Endothelial cell of umbilical vein (primary cell): Measurements from ENCODE around the gene PIM3. TPM values are rescaled to one million over a fixed set of nuclear protein-coding genes. Genes with fewer than 3 reads are reported as not detected.

Experiments used
- BruUV-seq: library from RNA; stranded (reverse); fragments of 400-500 nt; replicated peaks from 2 replicates; lab custom pipeline; 2021; lab: Mats Ljungman, UMichigan
- CTCF ChIA-PET: fragments of 300-600, 350-600 bp; sonication (Branson Sonifier 250); formaldehyde crosslinking; loops from one replicate; lab custom pipeline; 2021; ENCODE audit warnings: antibody characterized with exemption, inconsistent platforms; lab: Charles Lee
- POLR2A ChIA-PET: fragments of 300-600, 350-600 bp; sonication (Branson Sonifier 250); formaldehyde crosslinking; loops from one replicate; lab custom pipeline; 2021; ENCODE audit warnings: antibody characterized with exemption, inconsistent platforms; lab: Charles Lee
- DNase-seq: peaks from one replicate; pipeline ENCODE4 v3.0.0-alpha.2; 2011; ENCODE audit warnings: low read depth, low spot score
- FAIRE-seq: peaks from 2 replicates; lab custom pipeline; 2011; peaks lifted over from hg19 to GRCh38; lab: Jason Lieb, UNC
- H2AFZ ChIP-seq: 2 replicates; pipeline ENCODE4 v1.6.0; 2012; ENCODE audit warnings: low read depth, low read length, control low read depth, inconsistent platforms
- H3K27ac ChIP-seq: 2 replicates; pipeline ENCODE4 v1.5.1; 2011; ENCODE audit warnings: low read depth, mild to moderate bottlenecking, control low read depth, low read length, moderate library complexity; ENCODE audit not compliant: insufficient read depth
- H3K27me3 ChIP-seq, 2 experiments: 2 replicates each; pipeline versions ENCODE4 v1.6.0 to v1.6.1; 2011; ENCODE audit warnings: low read length in 2 of 2, mixed read lengths in 1 of 2; ENCODE audit not compliant: control insufficient read depth in 2 of 2, insufficient read depth in 2 of 2
- H3K36me3 ChIP-seq, 2 experiments: 2 replicates in 1 of 2; 3 replicates in 1 of 2; pipeline ENCODE4 v1.5.1; 2011; ENCODE audit warnings: low read length in 2 of 2, mild to moderate bottlenecking in 1 of 2, moderate library complexity in 1 of 2; ENCODE audit not compliant: control insufficient read depth in 2 of 2, insufficient read depth in 2 of 2; ENCODE audit errors: extremely low read depth in 1 of 2
- H3K4me1 ChIP-seq: 3 replicates; pipeline ENCODE4 v1.5.1; 2011; ENCODE audit warnings: mild to moderate bottlenecking, low read length; ENCODE audit not compliant: control insufficient read depth, insufficient read depth; ENCODE audit errors: extremely low read depth
- H3K4me2 ChIP-seq: 2 replicates; pipeline ENCODE4 v1.6.1; 2011; ENCODE audit warnings: low read length, control low read depth, mixed read lengths; ENCODE audit not compliant: insufficient read depth
- H3K4me3 ChIP-seq, 3 experiments: fragments of 200-600 bp in 1 of 3; sonication (generic), shearing (Covaris generic) in 1 of 3; replicated peaks in 1 of 3; 2 replicates each; pipeline ENCODE4 v1.5.1; 2011 to 2016; ENCODE audit warnings: control low read depth in 3 of 3, low read length in 3 of 3, mild to moderate bottlenecking in 2 of 3, inconsistent platforms in 1 of 3, low read depth in 1 of 3, moderate library complexity in 1 of 3; ENCODE audit not compliant: insufficient read depth in 1 of 3
- H3K79me2 ChIP-seq: 2 replicates; pipeline ENCODE4 v1.6.0; 2012; ENCODE audit warnings: low read length, inconsistent platforms; ENCODE audit not compliant: control insufficient read depth, insufficient read depth
- H3K9ac ChIP-seq: replicated peaks from 2 replicates; pipeline ENCODE3; 2011; ENCODE audit warnings: low read length, control low read depth; ENCODE audit not compliant: insufficient read depth; ENCODE audit errors: extremely low read depth
- H3K9me1 ChIP-seq: replicated peaks from 3 replicates; pipeline ENCODE4 v1.6.0; 2011; ENCODE audit warnings: mild to moderate bottlenecking, low read length; ENCODE audit not compliant: control insufficient read depth, insufficient read depth; ENCODE audit errors: extremely low read depth
- H3K9me3 ChIP-seq: replicated peaks from 2 replicates; pipeline ENCODE4 v1.5.1; 2012; ENCODE audit warnings: low read length, inconsistent platforms; ENCODE audit not compliant: control insufficient read depth, insufficient read depth
- H4K20me1 ChIP-seq: replicated peaks from 2 replicates; pipeline ENCODE3; 2011; ENCODE audit warnings: mild to moderate bottlenecking, low read length; ENCODE audit not compliant: control insufficient read depth, insufficient read depth; ENCODE audit errors: extremely low read depth
- EZH2 ChIP-seq: IDR thresholded peaks from 2 replicates; pipeline ENCODE4 v1.6.1; 2012; ENCODE audit warnings: borderline replicate concordance, low read depth, mild to moderate bottlenecking, moderate library complexity, low read length, inconsistent platforms; ENCODE audit not compliant: severe bottlenecking
- FOS ChIP-seq: IDR thresholded peaks from 2 replicates; pipeline ENCODE4 v1.6.1; 2011; ENCODE audit warnings: mild to moderate bottlenecking, low read length, moderate library complexity, borderline replicate concordance; ENCODE audit not compliant: insufficient read depth
- GATA2 ChIP-seq: IDR thresholded peaks from 2 replicates; pipeline ENCODE4 v1.7.0; 2011; ENCODE audit warnings: low read depth, mild to moderate bottlenecking, moderate library complexity, mixed read lengths, low read length; ENCODE audit not compliant: insufficient read length, insufficient read depth
- JUN ChIP-seq: IDR thresholded peaks from 2 replicates; pipeline ENCODE4 v1.6.1; 2011; ENCODE audit warnings: borderline replicate concordance, low read depth; ENCODE audit not compliant: insufficient read length, insufficient read depth
- MYC ChIP-seq: IDR thresholded peaks from one replicate; pipeline ENCODE4 v1.6.1; 2011; ENCODE audit warnings: mild to moderate bottlenecking, low read depth, low read length
- POLR2A ChIP-seq: IDR thresholded peaks from 2 replicates; pipeline ENCODE4 v1.6.1; 2012; ENCODE audit warnings: low read depth, mild to moderate bottlenecking, control low read depth, low read length
- POLR2AphosphoS5 ChIP-seq: IDR thresholded peaks from 2 replicates; pipeline ENCODE4 v1.6.1; 2012; ENCODE audit warnings: low read depth, mild to moderate bottlenecking, control low read depth, low read length, moderate library complexity; ENCODE audit not compliant: insufficient read depth
- dilution Hi-C: fragments of 300-500 bp; cut with MboI; formaldehyde crosslinking; loops from one replicate; pipeline ENCODE4 v1.15.0; 2019; ENCODE audit warnings: low sequenced_read_pairs; ENCODE audit not compliant: extremely low pct_ligation_motif_present
- intact Hi-C: fragments of 100-400 bp; cut with micrococcal nuclease; formaldehyde crosslinking; loops from one replicate; pipeline ENCODE4 v1.10.0; 2022
- polyA plus RNA-seq, 4 experiments: library from polyadenylated mRNA; depleted of rRNA in 3 of 4; stranded (reverse) in 3 of 4; unstranded in 1 of 4; fragments of >200 nt; gene quantifications; 2 replicates each; pipeline versions ENCODE4 v1.2.1 to v1.2.3, GENCODE V29; 2011 to 2012; ENCODE audit warnings: missing spikeins in 1 of 4
- total RNA-seq: library from RNA; stranded (reverse); gene quantifications from 2 replicates; pipeline ENCODE4 v1.2.3, GENCODE V29; 2021
- TF ChIP-seq, protein P1 (sequence below): IDR thresholded peaks from 2 replicates; pipeline ENCODE4 v1.6.1; 2011; ENCODE audit not compliant: insufficient read depth, insufficient read length
- TF ChIP-seq, protein P2 (sequence below), 2 donors: IDR thresholded peaks; 1 replicate in 1 of 2; 2 replicates in 1 of 2; pipeline ENCODE4 v1.5.1; 2011; ENCODE audit warnings: low read length in 2 of 2, mild to moderate bottlenecking in 2 of 2, moderate library complexity in 2 of 2, control low read depth in 1 of 2, inconsistent platforms in 1 of 2, low read depth in 1 of 2; ENCODE audit not compliant: insufficient read depth in 1 of 2; ENCODE audit errors: extremely low read depth in 1 of 2

The PIM3 gene
- total and polyA plus RNA-seq, 2 donors (not counting 3 experiments of a cell fraction or from before 2014, with no cell fraction given), result 131 to 185 TPM

DNA sequence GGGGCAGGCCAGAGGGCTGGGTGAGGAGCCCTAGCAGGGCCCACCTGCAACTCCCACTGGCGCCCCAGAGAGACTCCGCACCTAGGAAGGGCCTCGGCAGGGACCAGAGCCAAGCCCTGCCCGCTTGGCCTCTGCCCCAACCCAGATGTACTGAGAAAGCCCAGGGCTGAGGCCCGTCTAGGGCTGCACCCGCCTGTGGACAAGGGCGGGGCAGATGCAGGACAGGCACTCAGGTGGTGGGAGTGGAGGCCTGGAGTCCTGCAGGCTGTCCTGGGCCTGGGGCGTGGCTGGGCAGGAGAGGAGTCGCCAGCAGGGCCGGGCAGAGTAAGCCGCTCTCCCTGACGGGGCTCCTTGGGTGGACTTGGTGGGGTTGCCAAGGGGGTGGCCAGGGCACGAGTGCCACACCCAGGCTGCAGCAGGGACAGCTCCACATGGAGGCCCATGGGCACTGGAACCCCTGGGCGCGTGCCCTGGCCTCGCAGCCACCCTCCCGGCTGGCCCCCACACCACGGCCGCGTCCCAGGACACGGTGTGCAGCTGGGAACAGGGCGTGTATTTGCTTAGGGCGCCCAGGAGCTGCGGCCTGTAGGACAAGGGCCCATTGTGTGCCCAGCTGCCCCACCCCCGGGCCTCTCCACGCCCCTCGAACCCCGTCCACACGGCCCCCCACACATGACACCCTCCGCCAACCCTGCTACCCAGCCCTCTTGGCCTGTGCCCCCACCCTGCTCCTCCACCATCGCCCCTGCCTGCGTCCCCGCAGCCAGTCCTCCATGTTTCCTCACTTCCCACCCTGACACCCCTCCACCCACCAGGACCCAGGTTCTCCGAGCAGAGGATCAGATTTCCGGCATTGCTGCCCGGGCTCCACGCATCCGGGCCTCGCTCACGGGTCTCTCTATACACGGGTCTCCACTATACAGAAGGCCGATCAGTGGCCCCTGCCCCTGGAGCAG, 11.3 kb upstream of the PIM3 start:
- Histone ChIP-seq H3K79me2 (no peaks in the 10 kb centered on the region), H3K36me3 (no peaks in the 10 kb centered on the region), H3K27ac (no peak overlapping the region), H3K9me1 (no peaks in the 10 kb centered on the region), H3K27me3 (no peaks in the 10 kb centered on the region), H3K9me3 (no peaks in the 10 kb centered on the region), H3K4me1 (peaks cover 10% of the 10 kb centered on the region), H3K9ac (no peak overlapping the region), H3K4me2 (no peak overlapping the region), H4K20me1 (no peaks in the 10 kb centered on the region), H2AFZ (no peak overlapping the region), H3K4me3 (no peak overlapping the region)
- intact Hi-C loops (no loop called here), dilution Hi-C loops (no loop called here)
- FAIRE-seq, result no peak
- CTCF ChIA-PET, result no interaction called here
- DNase-seq, result no peak
- TF ChIP-seq GATA2 (no peak), POLR2AphosphoS5 (no peak), MYC (no peak), JUN (no peak), POLR2A (no peak), FOS (no peak), EZH2 (no peak)
- TF ChIP-seq, protein P1, sequence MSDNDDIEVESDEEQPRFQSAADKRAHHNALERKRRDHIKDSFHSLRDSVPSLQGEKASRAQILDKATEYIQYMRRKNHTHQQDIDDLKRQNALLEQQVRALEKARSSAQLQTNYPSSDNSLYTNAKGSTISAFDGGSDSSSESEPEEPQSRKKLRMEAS, result no peak
- TF ChIP-seq, protein P2, sequence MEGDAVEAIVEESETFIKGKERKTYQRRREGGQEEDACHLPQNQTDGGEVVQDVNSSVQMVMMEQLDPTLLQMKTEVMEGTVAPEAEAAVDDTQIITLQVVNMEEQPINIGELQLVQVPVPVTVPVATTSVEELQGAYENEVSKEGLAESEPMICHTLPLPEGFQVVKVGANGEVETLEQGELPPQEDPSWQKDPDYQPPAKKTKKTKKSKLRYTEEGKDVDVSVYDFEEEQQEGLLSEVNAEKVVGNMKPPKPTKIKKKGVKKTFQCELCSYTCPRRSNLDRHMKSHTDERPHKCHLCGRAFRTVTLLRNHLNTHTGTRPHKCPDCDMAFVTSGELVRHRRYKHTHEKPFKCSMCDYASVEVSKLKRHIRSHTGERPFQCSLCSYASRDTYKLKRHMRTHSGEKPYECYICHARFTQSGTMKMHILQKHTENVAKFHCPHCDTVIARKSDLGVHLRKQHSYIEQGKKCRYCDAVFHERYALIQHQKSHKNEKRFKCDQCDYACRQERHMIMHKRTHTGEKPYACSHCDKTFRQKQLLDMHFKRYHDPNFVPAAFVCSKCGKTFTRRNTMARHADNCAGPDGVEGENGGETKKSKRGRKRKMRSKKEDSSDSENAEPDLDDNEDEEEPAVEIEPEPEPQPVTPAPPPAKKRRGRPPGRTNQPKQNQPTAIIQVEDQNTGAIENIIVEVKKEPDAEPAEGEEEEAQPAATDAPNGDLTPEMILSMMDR (IDR thresholded peaks at IDR 0.05; ENCODE audit: extremely low read depth in 1 of 2, insufficient read depth in 1 of 2, low read depth in 1 of 2, low read length in 2 of 2), result no peak
- POLR2A ChIA-PET, result interaction anchor here (0.5 kb wide), 1 partner anchor 12 kb away, joined by 4 read pairs; no protein-coding TSS in a partner anchor
- BruUV-seq, result no TSS peak
